Ovary (tissue), 3 donors: ENCODE measurements around the gene DIP2C.

Source experiments
- EP300 ChIP-seq: sonication (generic); formaldehyde crosslinking; IDR thresholded peaks from one replicate; pipeline ENCODE4 v1.6.1; 2017; ENCODE audit warnings: antibody characterized with exemption
- POLR2A ChIP-seq: fragments of 450-650 bp; IDR thresholded peaks from one replicate; pipeline ENCODE4 v1.6.1; 2017; ENCODE audit warnings: antibody characterized with exemption, mild to moderate bottlenecking, moderate library complexity
- TF ChIP-seq, protein P1 (sequence below), 3 donors: fragments of 450-650 bp in 2 of 3; fragments of 200-600 bp in 1 of 3; IDR thresholded peaks; one replicate each; pipeline versions ENCODE4 v1.5.1 to v1.8.0; 2016 to 2022; ENCODE audit warnings: antibody characterized with exemption in 3 of 3, mild to moderate bottlenecking in 1 of 3
- donor health status: DM: no; HTN: no; CAD: no.

DNA sequence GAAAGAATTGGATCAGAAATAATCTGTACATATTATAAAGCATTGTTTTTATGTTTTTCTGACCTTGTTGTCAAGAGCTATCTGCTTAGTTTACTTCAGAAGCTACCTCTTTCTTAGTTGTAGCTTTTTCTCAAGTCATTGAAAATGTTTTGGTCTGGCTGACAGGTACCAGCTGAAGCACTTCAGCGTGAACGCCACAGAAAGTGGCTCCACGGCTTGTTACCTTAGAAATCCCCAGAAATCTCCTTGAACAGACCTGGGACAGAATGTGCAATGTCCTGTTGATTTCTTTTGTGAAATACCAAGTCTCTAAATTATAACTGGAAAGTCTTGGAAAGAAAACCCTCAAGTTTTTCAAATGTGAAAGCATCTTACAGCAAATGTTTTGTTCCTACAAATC lies 457.4 kb downstream of the DIP2C start:
- TF ChIP-seq EP300 (no peak), POLR2A (no peak)
- TF ChIP-seq, protein P1, sequence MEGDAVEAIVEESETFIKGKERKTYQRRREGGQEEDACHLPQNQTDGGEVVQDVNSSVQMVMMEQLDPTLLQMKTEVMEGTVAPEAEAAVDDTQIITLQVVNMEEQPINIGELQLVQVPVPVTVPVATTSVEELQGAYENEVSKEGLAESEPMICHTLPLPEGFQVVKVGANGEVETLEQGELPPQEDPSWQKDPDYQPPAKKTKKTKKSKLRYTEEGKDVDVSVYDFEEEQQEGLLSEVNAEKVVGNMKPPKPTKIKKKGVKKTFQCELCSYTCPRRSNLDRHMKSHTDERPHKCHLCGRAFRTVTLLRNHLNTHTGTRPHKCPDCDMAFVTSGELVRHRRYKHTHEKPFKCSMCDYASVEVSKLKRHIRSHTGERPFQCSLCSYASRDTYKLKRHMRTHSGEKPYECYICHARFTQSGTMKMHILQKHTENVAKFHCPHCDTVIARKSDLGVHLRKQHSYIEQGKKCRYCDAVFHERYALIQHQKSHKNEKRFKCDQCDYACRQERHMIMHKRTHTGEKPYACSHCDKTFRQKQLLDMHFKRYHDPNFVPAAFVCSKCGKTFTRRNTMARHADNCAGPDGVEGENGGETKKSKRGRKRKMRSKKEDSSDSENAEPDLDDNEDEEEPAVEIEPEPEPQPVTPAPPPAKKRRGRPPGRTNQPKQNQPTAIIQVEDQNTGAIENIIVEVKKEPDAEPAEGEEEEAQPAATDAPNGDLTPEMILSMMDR (IDR thresholded peaks at IDR 0.05), result no peak
